Prostate gland (tissue), 2 donors: ENCODE data around the gene C20orf173.

Source experiments
- POLR2A ChIP-seq: fragments of 450-650 bp; IDR thresholded peaks from one replicate; pipeline ENCODE4 v1.6.1; 2016; ENCODE audit warnings: antibody characterized with exemption, mild to moderate bottlenecking
- TF ChIP-seq, protein P1 (sequence below), 4 experiments: fragments of 200-600 bp in 2 of 4; fragments of 450-650 bp in 2 of 4; sonication (generic) in 2 of 4; IDR thresholded peaks; 1 replicate in 3 of 4; 2 replicates in 1 of 4; pipeline ENCODE4 v1.5.1; 2016 to 2019; ENCODE audit warnings: antibody characterized with exemption in 4 of 4, mild to moderate bottlenecking in 2 of 4, moderate library complexity in 2 of 4

DNA sequence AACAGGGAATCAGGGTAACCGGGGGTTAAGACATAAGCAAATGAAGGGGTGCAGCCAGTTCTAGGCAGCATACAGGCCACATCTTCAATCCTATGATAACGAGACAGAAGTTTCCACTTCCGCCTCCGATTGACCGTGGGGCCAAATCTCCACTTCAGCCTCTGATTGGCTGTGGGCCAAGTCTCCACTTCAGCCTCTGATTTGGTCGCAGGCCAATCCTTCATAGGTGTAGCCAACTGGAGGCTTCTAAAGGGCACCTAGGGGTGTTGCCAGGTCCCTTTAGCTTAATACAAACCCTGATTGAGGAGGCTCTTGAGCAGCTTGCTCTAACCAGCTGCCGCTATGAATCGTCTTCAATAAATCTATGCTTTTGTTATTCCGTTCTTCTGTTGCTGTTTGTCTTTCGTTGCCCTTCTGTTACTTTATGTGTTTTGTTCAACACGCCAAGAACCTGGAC lies 10.3 kb upstream of the C20orf173 start:
- no peak for TF ChIP-seq POLR2A
- TF ChIP-seq, protein P1, sequence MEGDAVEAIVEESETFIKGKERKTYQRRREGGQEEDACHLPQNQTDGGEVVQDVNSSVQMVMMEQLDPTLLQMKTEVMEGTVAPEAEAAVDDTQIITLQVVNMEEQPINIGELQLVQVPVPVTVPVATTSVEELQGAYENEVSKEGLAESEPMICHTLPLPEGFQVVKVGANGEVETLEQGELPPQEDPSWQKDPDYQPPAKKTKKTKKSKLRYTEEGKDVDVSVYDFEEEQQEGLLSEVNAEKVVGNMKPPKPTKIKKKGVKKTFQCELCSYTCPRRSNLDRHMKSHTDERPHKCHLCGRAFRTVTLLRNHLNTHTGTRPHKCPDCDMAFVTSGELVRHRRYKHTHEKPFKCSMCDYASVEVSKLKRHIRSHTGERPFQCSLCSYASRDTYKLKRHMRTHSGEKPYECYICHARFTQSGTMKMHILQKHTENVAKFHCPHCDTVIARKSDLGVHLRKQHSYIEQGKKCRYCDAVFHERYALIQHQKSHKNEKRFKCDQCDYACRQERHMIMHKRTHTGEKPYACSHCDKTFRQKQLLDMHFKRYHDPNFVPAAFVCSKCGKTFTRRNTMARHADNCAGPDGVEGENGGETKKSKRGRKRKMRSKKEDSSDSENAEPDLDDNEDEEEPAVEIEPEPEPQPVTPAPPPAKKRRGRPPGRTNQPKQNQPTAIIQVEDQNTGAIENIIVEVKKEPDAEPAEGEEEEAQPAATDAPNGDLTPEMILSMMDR (IDR thresholded peaks at IDR 0.05) = no peak
